HG02678 (cell line): ENCODE data around the gene FAM193B.

Experiments
- ATAC-seq: cut with Tn5 transposase; IDR thresholded peaks from one replicate; pipeline ENCODE4 v1.9.1; 2021; ENCODE audit warnings: mild to moderate bottlenecking, moderate library complexity; ENCODE audit not compliant: unreplicated experiment

Gene FAM193B

DNA sequence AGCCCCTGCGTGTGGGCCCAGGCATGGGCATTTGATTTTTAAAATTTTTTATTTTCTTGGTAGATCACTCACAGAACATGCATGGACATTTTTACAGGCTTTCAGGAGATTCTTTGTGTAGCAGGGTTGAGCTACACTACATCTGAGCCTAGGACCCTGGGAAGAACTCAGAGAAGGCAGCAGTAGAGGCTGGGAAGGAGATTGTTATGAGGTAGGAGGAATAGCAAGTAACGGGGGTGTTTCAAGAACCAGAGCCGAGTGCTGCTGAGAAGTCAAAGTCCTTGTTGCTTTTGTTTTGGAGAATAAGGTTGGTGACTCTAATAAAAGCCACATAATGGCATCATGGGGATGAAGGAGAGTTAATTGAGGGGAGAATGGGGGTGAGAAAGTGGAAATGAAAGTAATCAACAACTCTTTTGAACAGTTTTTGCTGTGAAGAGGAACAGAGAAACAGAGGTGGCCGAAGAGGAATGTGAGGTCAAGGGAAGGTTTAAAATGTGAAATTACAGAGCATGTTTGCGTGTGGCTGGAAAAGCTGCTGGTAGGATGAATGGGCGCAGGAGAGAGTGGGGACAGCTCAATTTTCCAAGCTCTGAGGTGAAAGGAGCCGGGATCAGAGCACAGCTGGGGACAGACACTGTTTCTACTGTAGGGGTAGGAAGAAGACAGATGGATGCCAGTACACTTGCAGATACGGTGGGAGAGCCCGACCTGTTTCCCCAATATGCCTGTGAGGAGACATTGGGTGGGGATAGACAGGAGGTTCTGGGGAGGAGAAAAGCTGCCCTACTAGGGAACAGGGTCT, 52.3 kb downstream of the FAM193B start:
- ATAC-seq, result no peak

DNA sequence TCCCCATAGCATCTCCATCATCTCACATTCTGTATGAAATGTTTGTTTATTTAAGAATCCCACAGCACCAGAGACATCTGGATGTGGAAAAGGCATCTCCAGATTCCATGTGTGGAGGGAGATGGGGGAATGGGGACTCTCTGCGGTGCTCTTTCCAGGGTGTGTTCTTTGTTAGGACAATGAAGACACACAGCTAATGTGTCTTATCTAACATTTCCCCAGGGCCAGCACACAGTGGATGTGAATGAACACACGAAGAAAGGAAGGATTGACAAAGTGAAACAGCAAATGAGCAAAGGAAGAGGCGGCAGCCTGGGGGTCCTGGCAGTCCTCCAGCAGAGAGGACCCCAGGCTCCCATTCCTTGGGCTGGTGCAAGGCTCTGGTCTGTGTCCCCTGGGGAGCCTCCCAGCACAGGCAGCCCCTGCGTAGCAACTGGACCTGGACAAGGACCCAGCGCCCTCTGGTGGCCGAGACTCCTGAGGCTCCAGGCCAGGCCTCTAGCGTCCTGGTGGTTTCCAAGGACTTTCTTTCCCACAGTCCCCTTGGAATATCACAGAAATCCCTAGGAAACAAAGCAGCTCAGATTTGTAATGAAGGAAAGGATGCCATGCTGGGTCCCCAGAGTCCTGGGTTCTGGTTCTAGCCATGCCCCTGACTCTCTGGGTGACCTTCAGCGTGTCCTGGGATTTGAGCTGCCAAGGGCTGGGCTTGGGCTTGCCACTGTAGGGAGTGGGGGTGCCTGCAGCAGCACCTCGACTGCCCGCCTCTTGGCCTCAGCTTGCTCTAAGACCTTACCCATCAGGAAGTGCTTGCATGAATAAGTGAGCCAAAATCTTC, 53.5 kb downstream of the FAM193B start:
- ATAC-seq, result peak; percentile 30

DNA sequence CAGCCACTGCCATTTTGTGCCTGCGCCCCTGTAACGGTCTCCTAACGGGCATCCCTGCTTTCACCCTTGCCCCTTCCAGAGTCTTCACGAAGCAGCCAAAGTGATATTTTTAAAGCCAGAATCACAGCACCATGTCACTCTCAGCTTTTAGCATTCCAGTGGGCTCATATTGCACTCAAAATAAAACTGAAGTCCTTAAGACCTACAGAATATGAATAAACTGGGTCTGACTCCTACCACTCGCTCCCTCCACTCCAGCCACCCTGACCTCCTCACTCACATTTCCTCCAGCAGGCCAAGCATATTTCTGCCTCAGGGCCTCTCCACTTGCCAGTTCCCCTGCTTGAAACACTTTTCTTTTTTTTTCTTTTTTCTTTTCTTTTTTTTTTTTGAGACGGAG, 54.5 kb downstream of the FAM193B start:
- ATAC-seq, result no peak

DNA sequence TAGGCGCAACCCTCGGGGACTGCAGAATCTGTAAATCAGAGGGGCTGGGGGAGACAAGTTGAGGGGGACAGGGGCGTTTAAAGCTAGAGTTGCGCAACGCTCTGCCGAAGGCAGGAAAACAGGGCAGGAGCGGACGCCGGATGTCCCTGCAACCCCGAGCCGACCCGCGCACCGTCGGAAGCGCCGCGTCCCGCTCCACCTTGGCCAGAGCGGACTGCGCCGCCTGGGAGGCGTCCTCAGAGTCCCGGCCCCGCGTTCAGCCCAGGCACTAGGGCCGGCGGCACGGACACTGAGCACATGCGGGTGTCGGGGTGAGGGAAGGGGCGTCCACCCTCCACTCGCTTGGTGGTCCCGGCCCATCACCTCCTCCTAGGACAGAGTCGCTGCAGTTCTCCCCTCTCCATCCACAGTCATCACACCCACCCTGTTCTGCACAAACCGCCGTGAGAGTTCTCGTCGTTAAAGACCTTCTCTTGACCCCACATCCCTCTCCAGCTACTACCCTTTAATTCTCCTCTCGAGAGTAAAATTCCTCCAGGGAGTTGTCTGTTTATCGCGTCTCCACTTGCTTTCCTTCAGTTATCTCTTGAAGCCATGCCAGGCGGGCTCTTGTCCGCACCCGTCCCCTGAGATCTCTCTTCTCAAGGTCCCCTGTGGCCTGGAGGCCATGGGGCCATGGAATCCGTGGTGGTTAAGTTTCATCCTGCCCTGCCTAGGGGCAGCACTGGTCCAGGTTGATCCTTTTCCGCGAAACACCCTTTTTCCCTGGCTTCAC, 56.2 kb downstream of the FAM193B start:
- ATAC-seq, result no peak

DNA sequence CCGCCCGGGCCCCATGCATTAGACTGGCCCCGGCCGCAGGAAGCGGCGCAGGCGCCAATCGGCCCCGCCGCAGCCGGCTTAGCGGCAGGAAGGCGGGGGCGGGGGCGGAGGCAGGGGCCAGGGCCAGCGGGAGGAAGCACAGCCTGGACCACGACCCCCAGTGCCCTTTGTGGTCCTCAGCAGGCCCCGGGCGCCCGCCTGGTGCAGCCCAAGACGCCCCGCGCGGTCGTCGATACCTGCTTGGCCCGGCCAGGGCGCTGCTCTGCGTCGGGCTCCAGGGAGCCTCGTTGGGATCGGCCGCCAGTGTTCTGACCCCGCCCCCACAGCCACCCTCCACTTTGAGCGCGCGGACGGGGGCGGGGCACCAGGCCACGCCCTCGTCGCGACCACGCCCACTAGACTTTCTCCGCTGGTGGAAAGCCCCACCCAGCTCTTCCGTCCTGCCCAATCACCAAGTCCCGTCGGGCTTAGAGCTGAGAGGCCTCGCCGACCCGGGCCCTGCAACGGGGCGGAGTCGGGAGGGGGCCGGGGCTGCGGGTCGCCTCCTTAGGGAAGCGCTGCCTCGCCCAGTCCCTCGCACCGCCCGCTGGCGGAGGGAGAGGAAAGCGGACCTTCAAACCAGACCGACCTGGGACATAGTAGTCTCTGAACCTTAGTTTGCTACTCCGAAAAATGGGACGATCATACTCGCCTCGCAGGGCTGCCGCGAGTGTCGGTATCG, 56.9 kb downstream of the FAM193B start, which contains the start of gene PDLIM7:
TSS of gene PDLIM7 (minus strand) at position 313 of the 721 bp plus-strand sequence. CDS start 1,092 bp downstream, outside the sequence.
- peak; percentile 66 for ATAC-seq

DNA sequence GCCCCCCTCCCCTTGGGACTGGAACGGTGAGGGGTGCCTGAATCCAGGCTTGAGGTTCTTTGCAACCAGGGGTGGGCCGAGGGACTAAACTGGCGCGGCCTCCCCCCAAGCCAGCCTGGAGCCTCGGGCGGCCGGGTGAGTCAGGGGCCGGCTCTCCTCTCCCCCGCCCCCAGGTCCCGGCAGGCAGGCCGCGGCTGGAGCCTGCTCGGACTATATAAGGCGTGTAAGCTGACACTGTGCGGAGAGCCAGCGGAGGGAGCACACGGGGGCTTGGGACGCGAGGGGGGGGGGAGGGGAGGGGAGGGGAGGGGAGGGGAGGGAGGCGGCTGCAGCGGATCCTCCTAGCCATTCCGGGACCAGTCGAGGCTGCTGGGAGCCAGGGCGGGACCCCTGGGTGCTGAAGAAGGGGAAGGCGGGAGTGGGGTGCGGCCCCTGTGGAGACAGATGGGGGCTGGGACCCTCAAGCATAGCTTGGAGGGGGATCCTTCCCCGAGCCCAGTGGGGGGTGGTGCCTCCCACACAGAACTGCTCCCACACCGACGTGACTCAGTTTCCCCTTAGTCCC, 57.6 kb downstream of the FAM193B start:
- no peak for ATAC-seq

DNA sequence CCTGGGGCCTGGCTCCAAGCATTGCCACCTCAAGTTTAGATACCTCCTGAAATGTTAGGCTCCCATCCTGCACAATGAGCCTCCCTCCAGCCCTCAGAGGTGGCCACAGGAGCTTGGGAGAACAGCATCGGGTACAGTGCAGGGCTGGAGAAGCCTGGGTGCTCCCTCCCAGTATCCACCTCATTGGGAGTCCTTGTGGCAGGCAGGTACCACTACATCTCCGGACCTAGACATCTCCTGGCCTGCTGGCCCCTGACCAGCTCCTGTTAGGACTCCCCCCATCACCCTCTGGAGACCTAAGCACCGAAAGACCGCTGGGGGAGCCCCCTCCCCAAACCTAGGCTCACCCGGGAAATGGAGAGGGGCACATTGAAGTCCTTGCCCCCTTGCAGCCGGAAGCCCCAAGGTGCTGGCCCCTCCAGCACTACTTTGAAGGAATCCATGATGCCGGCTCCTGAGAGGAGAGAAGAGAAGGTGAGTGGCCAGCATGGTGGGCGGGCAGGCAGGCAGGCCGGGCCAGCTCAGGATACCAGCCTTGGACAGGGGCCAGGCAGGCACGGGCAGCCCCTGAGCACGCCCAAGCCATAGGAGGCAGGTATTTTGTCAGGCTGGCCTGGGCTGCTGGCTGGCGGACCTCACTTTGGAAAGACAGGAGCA, 58.2 kb downstream of the FAM193B start:
- ATAC-seq, result no peak

DNA sequence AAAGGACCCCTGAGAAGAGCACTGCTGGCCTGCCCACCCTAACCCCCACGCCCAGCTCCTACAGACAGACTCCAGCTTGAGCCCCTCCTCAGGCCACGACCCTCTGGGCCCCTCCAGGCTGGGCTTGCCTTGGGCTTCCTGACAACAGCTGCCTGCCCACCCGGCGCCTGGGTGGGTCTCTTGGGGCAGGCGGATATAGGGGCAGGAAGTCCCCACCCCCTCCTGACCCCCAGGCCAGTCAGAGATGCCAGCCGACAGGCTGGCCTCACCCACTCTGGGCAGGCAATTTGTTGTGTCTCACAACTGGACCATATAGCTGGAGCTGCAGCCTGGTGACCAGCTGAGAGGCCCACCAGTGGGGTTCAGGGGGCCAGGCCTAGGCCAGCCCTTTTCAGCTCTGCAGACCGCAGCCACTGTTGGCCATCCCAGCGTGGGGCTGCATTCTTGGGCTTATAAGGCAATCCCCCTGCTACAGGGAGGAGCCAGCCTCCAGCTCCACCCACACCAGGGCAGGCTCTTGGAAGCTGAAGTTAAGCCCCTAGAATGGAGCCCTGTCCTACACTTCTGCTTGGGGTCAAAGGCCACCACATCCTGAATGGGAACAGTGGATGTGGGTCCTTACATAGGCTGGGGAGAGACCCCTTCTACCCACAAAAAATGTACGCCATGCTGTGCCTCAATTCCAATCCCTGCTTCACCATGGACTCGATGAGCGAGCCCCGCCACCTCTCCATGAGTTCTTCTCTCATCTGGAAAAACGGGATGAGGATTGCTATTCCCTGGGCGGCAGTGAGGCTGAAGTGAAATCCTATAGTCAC, 58.9 kb downstream of the FAM193B start:
- ATAC-seq, result no peak

DNA sequence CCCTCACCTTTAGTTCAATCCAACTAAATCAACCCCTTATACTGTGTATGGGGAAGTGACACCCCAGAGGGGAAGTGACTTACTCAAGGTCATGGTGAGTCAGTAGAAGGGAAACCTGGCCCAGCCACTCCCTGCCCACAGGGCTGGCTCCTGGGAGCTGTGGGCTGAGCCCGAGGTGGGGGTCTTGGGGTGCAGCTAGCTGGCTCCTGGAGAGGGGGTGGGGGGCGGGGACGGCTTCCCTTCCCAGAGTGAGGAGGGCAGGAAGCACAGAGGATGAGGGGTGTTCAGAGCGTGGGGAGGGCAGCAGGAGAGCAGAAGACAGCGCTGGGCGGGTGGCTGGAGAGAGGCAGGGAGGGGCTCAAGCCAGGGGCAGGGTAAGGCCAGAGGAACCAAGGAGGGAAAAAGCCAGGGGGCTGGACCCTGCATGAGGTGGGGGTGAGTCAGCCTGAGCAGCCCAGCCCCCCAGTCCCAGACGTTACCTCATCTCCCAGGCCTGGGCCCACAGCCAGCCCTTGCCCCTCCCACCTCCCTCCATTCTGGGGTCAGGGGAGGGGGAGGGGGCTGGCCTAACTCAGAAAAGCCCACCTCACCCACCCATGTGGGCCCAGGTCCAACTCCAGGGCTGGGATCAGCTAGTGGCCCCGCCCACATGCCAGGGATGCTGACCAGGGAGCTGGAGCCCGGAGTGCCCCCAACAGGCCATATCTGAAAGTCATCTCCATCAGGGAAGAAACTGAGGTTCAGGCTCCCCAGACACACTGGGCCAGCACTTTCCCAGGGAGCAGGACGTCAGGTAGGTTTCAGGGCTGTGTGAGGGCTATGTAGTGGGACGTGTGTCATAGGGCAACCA, 59.8 kb downstream of the FAM193B start:
- no peak for ATAC-seq

DNA sequence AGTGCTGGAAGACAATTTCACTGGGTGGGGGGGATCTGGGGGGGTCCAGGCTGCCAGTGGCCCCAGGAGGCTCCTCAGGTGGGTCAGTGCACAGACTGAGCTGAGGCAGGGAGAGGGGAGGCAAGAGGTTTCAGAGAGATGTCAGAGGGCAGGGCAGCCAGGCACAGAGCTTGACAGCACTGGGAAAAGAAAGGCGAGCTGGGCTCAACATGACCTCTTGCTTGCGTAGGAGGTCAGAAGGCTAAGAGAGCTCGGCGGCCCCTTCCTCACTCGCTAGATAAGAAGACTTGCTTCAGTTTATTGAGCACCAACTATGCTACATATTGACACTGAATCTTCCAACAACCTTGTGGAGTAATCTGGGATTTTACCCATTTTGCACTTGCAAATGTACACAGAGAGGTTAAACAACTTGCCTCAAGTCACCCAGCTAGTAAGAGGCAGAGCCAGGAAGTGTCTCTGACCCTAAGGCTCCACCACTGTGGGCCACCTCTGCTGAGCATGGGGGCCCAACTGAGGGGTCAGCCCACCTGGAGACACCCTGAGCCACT, 60.5 kb downstream of the FAM193B start:
- ATAC-seq, result no peak

DNA sequence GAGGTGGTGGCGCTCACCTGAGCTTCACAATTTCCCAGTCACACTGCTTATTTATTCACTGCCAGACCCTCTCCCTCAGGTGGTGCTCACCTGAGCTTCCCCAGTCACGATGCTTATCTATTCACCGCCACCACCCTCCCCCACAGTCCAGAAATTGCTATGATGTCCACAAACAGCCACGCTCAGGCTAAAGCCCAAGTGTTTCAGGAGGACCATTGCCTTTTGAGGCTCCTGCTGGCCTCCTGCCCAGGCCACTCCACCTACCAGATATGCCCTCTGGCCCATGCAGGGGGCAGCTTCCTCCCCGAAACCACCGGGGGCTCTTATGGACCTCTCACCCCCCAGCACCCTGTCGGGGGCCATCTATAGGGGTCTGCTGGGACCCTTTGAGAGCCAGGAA, 61.5 kb downstream of the FAM193B start:
- ATAC-seq, result no peak

DNA sequence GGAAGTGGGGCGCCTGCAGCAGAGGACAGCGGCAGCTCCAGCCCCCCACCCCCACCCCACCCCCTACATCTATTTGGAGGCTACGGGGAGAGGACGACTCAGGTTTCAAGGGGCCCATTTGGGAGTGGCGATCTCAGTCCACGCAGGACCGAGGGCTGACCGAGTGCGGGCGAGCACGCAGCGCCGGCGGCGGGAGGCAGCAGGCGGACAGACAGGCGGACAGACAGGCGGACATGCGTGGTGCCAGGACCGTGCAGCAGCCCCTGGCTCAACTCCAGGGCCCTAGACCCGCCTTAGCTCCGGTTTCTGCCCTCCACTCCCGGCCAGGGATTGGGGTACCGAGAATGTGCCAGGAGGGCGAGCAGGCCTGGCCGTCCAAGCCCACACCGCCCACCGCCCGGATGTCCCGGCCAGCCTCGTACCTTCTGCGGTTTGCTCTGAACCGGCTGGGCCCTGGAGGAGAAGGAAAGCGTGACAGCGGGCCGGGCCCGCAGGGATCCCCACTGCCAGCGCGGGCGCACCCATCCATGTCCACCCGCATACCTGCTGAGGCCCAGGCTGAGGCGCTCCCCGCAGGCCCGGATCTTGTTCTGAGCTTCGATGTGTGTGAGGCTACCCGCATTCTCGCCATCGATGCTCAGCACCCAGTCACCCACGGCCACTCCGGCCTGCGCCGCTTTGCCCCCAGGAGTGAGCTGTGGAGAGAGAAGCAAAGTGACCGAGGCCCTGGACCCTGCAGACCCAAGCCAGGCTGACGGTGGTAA, 62.2 kb downstream of the FAM193B start:
- ATAC-seq, result no peak

DNA sequence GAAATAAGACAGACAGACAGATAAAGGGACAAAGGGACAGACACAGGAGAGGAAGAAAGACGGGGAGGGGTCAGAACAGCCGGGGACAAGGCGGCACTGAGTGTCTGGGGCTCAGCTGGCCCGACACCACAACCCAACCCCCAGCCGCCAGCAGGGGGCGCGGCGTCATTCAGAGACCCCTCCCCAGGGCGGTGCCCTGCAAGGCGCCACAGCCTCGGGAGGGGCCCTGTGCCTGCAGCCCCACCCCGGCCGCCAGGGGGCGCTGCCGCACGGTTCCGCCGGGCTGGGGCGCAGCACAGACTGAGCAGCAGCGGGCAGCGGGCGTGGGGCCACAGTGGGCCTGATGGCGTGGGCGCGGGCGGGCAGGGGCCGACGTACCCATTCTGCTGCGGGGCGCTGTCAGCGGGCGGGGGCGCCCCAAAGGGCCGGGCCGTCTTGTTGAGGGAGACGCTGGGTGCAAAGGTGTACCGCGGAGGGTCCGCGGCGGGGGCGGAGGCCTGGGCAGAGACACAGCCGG, 62.9 kb downstream of the FAM193B start:
- ATAC-seq, result no peak

DNA sequence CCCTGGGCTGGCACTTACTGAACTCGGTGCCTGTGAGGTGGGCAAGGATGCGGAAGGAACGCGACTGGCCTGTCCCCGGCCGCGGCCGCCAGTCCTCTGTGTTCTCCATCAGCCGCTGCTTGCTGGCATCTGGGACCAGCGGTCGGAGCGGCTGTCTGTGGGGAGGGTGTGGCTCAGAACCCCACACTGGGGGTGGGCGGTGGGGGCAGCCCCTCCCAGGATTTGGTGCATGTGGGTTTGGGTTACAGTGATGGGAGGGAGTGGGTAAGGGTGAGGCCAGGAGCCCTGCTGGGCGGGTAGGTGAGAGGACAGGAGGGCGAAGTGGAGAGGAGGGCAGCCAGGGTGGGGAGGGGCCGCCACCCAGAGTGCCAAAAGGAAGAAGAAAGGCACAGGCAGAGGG, 63.4 kb downstream of the FAM193B start:
- ATAC-seq, result no peak

DNA sequence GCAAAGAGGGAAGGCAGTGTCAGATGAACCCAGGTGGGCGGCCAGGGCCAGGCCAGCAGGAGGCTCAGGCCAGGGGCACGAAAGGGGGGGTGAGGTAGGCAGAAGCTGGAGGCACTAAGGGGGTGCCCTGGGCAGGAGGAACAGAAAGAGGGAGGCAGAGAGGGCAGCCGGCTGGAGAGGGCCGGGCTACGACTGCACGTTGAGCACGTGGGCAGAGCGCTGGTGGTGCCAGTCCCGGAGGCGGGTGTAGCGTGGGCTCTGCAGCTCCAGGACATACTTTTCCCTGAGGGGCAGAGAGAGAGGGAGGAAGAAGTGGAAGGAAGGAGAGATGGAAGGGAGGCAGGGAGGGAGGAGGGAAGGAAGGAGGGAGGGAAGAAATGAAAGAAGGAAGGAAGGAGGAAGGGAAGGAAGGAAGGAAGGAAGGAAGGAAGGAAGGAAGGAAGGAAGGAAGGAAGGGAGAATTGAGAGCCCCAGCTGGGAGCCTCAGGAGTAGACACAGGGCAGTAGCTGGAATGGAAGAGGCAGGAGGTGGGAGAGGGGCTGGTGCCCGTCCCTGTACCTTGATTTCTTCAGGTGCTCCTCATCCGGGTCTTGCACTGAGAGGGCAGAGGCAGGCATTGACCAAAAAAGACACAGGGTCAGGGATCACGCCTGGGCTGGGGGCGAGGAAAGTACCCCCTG, 63.9 kb downstream of the FAM193B start:
- ATAC-seq, result no peak

DNA sequence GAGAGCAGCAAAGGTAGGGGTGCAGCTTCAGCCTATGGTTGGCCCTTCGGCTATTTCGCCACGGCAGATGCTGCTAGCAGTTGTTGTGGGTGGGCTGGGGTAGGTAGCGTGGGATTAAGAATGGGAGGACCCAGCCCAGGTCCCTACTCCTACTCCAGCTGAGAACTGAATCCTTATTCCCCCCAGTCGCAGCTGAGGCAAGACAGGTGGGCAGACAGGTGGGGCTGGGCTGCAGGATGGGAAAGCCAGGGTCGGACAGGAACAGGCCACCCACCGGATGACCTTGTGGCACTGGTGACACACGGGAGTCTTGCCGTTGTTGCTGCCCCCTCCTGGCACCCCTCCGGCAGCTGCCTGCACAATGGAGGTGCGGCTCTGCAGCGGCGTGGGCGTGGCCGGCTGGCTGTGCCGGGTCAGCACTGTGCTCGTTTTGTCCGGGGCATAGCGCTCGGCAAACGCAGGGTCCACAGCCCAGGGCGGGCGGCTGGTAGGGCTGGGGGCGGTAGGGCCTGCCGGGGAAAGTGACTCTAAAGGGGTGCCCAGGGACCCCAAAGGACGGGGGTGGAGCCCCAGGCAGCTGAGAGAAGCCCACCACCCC, 65.1 kb downstream of the FAM193B start:
- ATAC-seq, result no peak
